GM12878 (cell line): ENCODE measurements around the gene YIF1A.

Experiments used
- EGR1 ChIP-seq, 2 experiments: IDR thresholded peaks; 1 replicate in 1 of 2; 2 replicates in 1 of 2; pipeline ENCODE4 v1.6.1; 2011 to 2012; ENCODE audit warnings: low read depth in 2 of 2, low read length in 2 of 2, borderline replicate concordance in 1 of 2, mild to moderate bottlenecking in 1 of 2, moderate library complexity in 1 of 2
- POLR2A ChIP-seq: IDR thresholded peaks from 2 replicates; pipeline ENCODE4 v1.6.1; 2011; ENCODE audit warnings: low read depth, mild to moderate bottlenecking, low read length
- SREBF2 ChIP-seq: IDR thresholded peaks from 2 replicates; pipeline ENCODE4 v1.6.1; 2012; ENCODE audit warnings: mild to moderate bottlenecking, low read length
- YY1 ChIP-seq: IDR thresholded peaks from 2 replicates; pipeline ENCODE4 v1.6.1; 2011; ENCODE audit warnings: low read depth, mild to moderate bottlenecking, low read length
- ZNF274 ChIP-seq: IDR thresholded peaks from one replicate; pipeline ENCODE4 v1.8.0; 2011; ENCODE audit not compliant: insufficient read length, insufficient read depth
- TF ChIP-seq, protein P1 (sequence below): IDR thresholded peaks from 2 replicates; pipeline ENCODE4 v1.6.1; 2011; ENCODE audit warnings: borderline replicate concordance, low read depth, mild to moderate bottlenecking, moderate library complexity, low read length; ENCODE audit not compliant: insufficient read depth, poor library complexity, severe bottlenecking
- TF ChIP-seq, protein P2 (sequence below), 3 experiments: IDR thresholded peaks in 2 of 3; conservative IDR thresholded peaks in 1 of 3; 2 replicates each; pipeline ENCODE4 v1.5.1; 2011; ENCODE audit warnings: low read depth in 3 of 3, low read length in 3 of 3, mild to moderate bottlenecking in 3 of 3, control low read depth in 2 of 3, moderate library complexity in 2 of 3, inconsistent platforms in 1 of 3, mixed read lengths in 1 of 3; ENCODE audit not compliant: control insufficient read depth in 2 of 3, insufficient read depth in 1 of 3; ENCODE audit errors: extremely low read depth in 1 of 3
- TF ChIP-seq, protein P3 (sequence below): IDR thresholded peaks from 2 replicates; pipeline ENCODE4 v1.6.1; 2011; ENCODE audit warnings: low read depth, low read length, improper control_type of control experiment, borderline replicate concordance
- TF ChIP-seq, protein P4 (sequence below): IDR thresholded peaks from 2 replicates; pipeline ENCODE4 v1.6.1; 2012; ENCODE audit warnings: low read depth, low read length, improper control_type of control experiment

DNA sequence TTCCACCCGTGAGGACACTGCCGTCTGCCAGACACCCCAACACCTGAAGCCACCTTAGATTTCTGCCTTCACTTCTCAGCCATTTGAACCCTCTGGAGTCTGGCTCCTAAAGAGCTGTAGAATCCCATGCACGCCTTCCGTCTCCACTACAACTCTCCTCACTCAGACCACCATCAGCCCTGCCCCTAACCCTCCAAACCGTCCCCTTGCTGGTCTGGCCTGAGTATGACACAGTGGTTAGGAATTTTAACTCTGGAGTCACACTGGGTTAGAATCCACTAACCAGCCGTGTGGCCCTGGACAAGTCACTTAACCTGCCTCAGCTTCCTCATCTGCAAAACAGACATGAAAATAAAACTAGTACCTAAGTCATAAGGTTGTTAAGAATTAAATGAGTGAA is 7.9 kb downstream of the YIF1A start:
- TF ChIP-seq, protein P1, sequence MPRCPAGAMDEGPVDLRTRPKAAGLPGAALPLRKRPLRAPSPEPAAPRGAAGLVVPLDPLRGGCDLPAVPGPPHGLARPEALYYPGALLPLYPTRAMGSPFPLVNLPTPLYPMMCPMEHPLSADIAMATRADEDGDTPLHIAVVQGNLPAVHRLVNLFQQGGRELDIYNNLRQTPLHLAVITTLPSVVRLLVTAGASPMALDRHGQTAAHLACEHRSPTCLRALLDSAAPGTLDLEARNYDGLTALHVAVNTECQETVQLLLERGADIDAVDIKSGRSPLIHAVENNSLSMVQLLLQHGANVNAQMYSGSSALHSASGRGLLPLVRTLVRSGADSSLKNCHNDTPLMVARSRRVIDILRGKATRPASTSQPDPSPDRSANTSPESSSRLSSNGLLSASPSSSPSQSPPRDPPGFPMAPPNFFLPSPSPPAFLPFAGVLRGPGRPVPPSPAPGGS = no peak
- no peak for TF ChIP-seq ZNF274
- TF ChIP-seq EGR1 (IDR thresholded peaks at IDR 0.05; ENCODE audit: borderline replicate concordance in 1 of 2, low read depth in 2 of 2, low read length in 2 of 2) = no peak
- no peak for TF ChIP-seq SREBF2
- TF ChIP-seq POLR2A = no peak
- TF ChIP-seq, protein P2, sequence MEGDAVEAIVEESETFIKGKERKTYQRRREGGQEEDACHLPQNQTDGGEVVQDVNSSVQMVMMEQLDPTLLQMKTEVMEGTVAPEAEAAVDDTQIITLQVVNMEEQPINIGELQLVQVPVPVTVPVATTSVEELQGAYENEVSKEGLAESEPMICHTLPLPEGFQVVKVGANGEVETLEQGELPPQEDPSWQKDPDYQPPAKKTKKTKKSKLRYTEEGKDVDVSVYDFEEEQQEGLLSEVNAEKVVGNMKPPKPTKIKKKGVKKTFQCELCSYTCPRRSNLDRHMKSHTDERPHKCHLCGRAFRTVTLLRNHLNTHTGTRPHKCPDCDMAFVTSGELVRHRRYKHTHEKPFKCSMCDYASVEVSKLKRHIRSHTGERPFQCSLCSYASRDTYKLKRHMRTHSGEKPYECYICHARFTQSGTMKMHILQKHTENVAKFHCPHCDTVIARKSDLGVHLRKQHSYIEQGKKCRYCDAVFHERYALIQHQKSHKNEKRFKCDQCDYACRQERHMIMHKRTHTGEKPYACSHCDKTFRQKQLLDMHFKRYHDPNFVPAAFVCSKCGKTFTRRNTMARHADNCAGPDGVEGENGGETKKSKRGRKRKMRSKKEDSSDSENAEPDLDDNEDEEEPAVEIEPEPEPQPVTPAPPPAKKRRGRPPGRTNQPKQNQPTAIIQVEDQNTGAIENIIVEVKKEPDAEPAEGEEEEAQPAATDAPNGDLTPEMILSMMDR (IDR thresholded peaks at IDR 0.05 in 2 of 3, conservative IDR thresholded peaks at IDR 0.05 in 1 of 3; ENCODE audit: control insufficient read depth in 2 of 3, extremely low read depth in 1 of 3, insufficient read depth in 1 of 3, low read depth in 3 of 3, low read length in 3 of 3) = no peak
- TF ChIP-seq, protein P3, sequence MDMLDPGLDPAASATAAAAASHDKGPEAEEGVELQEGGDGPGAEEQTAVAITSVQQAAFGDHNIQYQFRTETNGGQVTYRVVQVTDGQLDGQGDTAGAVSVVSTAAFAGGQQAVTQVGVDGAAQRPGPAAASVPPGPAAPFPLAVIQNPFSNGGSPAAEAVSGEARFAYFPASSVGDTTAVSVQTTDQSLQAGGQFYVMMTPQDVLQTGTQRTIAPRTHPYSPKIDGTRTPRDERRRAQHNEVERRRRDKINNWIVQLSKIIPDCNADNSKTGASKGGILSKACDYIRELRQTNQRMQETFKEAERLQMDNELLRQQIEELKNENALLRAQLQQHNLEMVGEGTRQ = no peak
- TF ChIP-seq YY1 = no peak
- TF ChIP-seq, protein P4, sequence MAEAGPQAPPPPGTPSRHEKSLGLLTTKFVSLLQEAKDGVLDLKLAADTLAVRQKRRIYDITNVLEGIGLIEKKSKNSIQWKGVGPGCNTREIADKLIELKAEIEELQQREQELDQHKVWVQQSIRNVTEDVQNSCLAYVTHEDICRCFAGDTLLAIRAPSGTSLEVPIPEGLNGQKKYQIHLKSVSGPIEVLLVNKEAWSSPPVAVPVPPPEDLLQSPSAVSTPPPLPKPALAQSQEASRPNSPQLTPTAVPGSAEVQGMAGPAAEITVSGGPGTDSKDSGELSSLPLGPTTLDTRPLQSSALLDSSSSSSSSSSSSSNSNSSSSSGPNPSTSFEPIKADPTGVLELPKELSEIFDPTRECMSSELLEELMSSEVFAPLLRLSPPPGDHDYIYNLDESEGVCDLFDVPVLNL = no peak
